Adrenal gland (tissue), 12 donors: ENCODE measurements around the gene KCNK18. TPM values are rescaled to one million over a fixed set of nuclear protein-coding genes. Genes with fewer than 3 reads are reported as not detected.
"Not testable (repeated sequence)": the region's sequence is repeated elsewhere in the genome, so short reads cannot be mapped to it uniquely, and the experiment has no call there.

Experiments used
- DNase-seq, 7 donors: peaks; one replicate each; pipeline ENCODE4 v3.0.0-alpha.2; 2019 to 2020
- H3K27ac ChIP-seq, 5 donors: fragments of 200-600 bp; sonication (generic) in 4 of 5; 1 replicate in 3 of 5; 2 replicates in 2 of 5; pipeline versions ENCODE4 v1.5.1 to v1.8.0; 2016 to 2020; ENCODE audit warnings: mild to moderate bottlenecking in 1 of 5
- H3K27me3 ChIP-seq: fragments of 200-600 bp; 2 replicates; pipeline ENCODE4 v1.8.0; 2021
- H3K36me3 ChIP-seq, 2 donors: fragments of 200-600 bp; replicated peaks in 1 of 2; 1 replicate in 1 of 2; 2 replicates in 1 of 2; pipeline versions ENCODE4 v1.5.1 to v1.8.0; 2018 to 2022
- H3K4me1 ChIP-seq, 2 donors: fragments of 200-600 bp; replicated peaks in 1 of 2; 1 replicate in 1 of 2; 2 replicates in 1 of 2; pipeline versions ENCODE4 v1.5.1 to v1.8.0; 2018 to 2021
- H3K4me3 ChIP-seq, 4 donors: fragments of 200-600 bp; sonication (generic) in 3 of 4; one replicate each; pipeline ENCODE4 v1.5.1; 2016 to 2018
- H3K9me3 ChIP-seq, 3 donors: fragments of 200-600 bp; sonication (generic) in 1 of 3; replicated peaks in 1 of 3; 1 replicate in 2 of 3; 2 replicates in 1 of 3; pipeline versions ENCODE4 v1.5.1 to v1.8.0; 2016 to 2021
- POLR2A ChIP-seq, 2 donors: fragments of 450-650 bp; IDR thresholded peaks; one replicate each; pipeline ENCODE4 v1.6.1; 2017; ENCODE audit warnings: antibody characterized with exemption in 2 of 2, mild to moderate bottlenecking in 2 of 2, moderate library complexity in 1 of 2
- WGBS, 4 donors: extraction: QIAGEN DNeasy Blood & Tissue Kit in 2 of 4; methylation state at CpG; one replicate each; pipeline versions ENCODE4 v1.1.5 to v1.1.7; 2013 to 2017; 5-methylcytosine and 5-hydroxymethylcytosine counted together
- intact Hi-C, 2 donors: fragments of 100-400 bp; cut with DNase I; formaldehyde crosslinking; loops; one replicate each; pipeline versions ENCODE4 v1.14.1 to v1.15.0; 2022 to 2023
- polyA plus RNA-seq, 3 donors: library from polyadenylated mRNA; stranded (reverse); fragments of 200-250 nt in 2 of 3; fragments of 350-450 nt in 1 of 3; fragmentation: Illumina TruSeq in 1 of 3; extraction: RNeasy Lipid Tissue Mini Kit (QIAGEN cat#74804) in 1 of 3; gene quantifications; one replicate each; pipeline ENCODE4 v1.2.3, GENCODE V29; 2013 to 2014
- total RNA-seq, 9 donors: library from RNA; depleted of rRNA in 4 of 9; stranded (reverse); fragments of >200 nt in 4 of 9; fragments of 120-200 nt in 1 of 9; fragmentation: NEBNext Ultra II Directional in 1 of 9; extraction: Animal tissue kit (Norgen Biotek cat#: 25700) in 1 of 9; gene quantifications; one replicate each; pipeline versions ENCODE4 v1.1.0 to v1.2.4, GENCODE V29; 2013 to 2023
- TF ChIP-seq, protein P1 (sequence below), 6 experiments: fragments of 450-650 bp in 4 of 6; fragments of 200-600 bp in 2 of 6; sonication (generic) in 1 of 6; IDR thresholded peaks; 1 replicate in 5 of 6; 2 replicates in 1 of 6; pipeline versions ENCODE4 v1.5.1 to v1.8.0; 2016 to 2021; ENCODE audit warnings: antibody characterized with exemption in 6 of 6, mild to moderate bottlenecking in 2 of 6, moderate library complexity in 1 of 6
- donor health status: healthy with polysubstance abuse.
- donor health status: Bipolar disorder and iron deficiency.
- donor health status: DM: yes; HTN: yes; CAD: no.
- donor health status: DM: no; HTN: no; CAD: no.
- donor health status: DM: no; HTN: no; CAD: no.
- donor health status: DM: yes; HTN: yes; CAD: no.

Gene KCNK18
- total and polyA plus RNA-seq, 12 donors, result not detected

GRCh38 chr10:117226813-117227451 lies 29.6 kb downstream of the KCNK18 start:
- 25 to 31% (median 29%) methylated on average over 10 of the region's 10 CpGs for WGBS, 4 donors
- DNase-seq, result peak in 6 of 7 donors; percentile 22 to 71 (median 34)

DNA sequence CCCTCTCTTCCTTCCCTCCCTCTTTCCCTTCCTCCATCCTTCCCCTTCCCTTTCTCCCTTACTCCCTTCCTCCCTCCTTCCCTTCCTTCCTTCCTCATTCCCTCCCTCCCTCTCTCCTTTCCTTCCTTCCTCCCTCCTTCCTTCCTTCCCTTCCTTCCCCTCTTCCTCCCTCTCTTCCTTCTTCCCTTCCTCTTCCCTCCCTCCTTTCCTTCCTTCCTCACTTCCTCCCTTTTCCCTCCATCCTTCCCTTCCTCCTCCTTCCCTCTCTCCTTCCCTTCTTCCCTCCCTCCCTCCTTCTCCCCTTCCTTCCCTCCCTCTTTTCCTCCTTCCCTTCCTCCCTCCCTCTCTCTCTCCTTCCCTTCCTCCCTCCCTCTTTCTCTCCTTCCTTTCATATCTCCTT lies 30.9 kb downstream of the KCNK18 start:
- intact Hi-C loops, result no loop called here

More at GRCh38 chr10:117226813-117227451, 29.6 kb downstream of the KCNK18 start:
- H3K36me3 ChIP-seq, result no peaks in the 10 kb centered on the region
- intact Hi-C loops, result no loop called here
- H3K27ac ChIP-seq, result no peak overlapping the region
- H3K27me3 ChIP-seq, result no peaks in the 10 kb centered on the region
- TF ChIP-seq, protein P1, sequence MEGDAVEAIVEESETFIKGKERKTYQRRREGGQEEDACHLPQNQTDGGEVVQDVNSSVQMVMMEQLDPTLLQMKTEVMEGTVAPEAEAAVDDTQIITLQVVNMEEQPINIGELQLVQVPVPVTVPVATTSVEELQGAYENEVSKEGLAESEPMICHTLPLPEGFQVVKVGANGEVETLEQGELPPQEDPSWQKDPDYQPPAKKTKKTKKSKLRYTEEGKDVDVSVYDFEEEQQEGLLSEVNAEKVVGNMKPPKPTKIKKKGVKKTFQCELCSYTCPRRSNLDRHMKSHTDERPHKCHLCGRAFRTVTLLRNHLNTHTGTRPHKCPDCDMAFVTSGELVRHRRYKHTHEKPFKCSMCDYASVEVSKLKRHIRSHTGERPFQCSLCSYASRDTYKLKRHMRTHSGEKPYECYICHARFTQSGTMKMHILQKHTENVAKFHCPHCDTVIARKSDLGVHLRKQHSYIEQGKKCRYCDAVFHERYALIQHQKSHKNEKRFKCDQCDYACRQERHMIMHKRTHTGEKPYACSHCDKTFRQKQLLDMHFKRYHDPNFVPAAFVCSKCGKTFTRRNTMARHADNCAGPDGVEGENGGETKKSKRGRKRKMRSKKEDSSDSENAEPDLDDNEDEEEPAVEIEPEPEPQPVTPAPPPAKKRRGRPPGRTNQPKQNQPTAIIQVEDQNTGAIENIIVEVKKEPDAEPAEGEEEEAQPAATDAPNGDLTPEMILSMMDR (IDR thresholded peaks at IDR 0.05), result peak in 5 of 6 experiments; percentile 13 to 53 (median 41)
- no peak for TF ChIP-seq POLR2A (IDR thresholded peaks at IDR 0.05)
- no peaks in the 10 kb centered on the region for H3K4me1 ChIP-seq
- H3K4me3 ChIP-seq, result no peak overlapping the region
- H3K9me3 ChIP-seq, result no peaks in the 10 kb centered on the region

GRCh38 chr10:117230107-117230506 lies 32.8 kb downstream of the KCNK18 start:
- H3K36me3 ChIP-seq, H3K4me3 ChIP-seq, intact Hi-C loops, H3K4me1 ChIP-seq, H3K9me3 ChIP-seq, H3K27me3 ChIP-seq, H3K27ac ChIP-seq, DNase-seq: not testable (repeated sequence)
- WGBS, 4 donors, result 85 to 94% (median 88%) methylated on average over 4 of the region's 4 CpGs

More for the DNA sequence above, 30.9 kb downstream of the KCNK18 start:
- Histone ChIP-seq H3K9me3 (no peaks in the 10 kb centered on the region), H3K4me1 (no peaks in the 10 kb centered on the region), H3K27me3 (no peaks in the 10 kb centered on the region), H3K36me3 (no peaks in the 10 kb centered on the region), H3K4me3 (no peak overlapping the region), H3K27ac (no peak overlapping the region)
- TF ChIP-seq POLR2A (IDR thresholded peaks at IDR 0.05), result no peak
- TF ChIP-seq, protein P1 (IDR thresholded peaks at IDR 0.05), result no peak
- DNase-seq, result no peak

- intact Hi-C loops, result no loop called here
- no peaks in the 10 kb centered on the region for H3K36me3 ChIP-seq
- WGBS, 4 donors, result 71 to 80% (median 76%) methylated on average over 5 of the region's 5 CpGs
- H3K27me3 ChIP-seq, result peaks cover 23% of the 10 kb centered on the region
- no peak for DNase-seq
- no peaks in the 10 kb centered on the region for H3K9me3 ChIP-seq
- no peak overlapping the region for H3K27ac ChIP-seq
- no peak for TF ChIP-seq POLR2A (IDR thresholded peaks at IDR 0.05)
- TF ChIP-seq, protein P1 (IDR thresholded peaks at IDR 0.05), result no peak
- H3K4me1 ChIP-seq, result peaks cover 4 to 5% of the 10 kb centered on the region in 2 donors
- H3K4me3 ChIP-seq, result no peak overlapping the region
Measured at GRCh38 chr10:117237401-117237991, 40.2 kb downstream of the KCNK18 start.

- intact Hi-C loops, result no loop called here
- no peak overlapping the region for H3K4me3 ChIP-seq
- TF ChIP-seq, protein P1 (IDR thresholded peaks at IDR 0.05), result no peak
- TF ChIP-seq POLR2A (IDR thresholded peaks at IDR 0.05), result no peak
- 81 to 93% (median 87%) methylated on average over 6 to 8 of the region's 8 CpGs for WGBS, 4 donors
- peaks cover 4 to 5% of the 10 kb centered on the region in 2 donors for H3K4me1 ChIP-seq
- no peak for DNase-seq
- no peaks in the 10 kb centered on the region for H3K9me3 ChIP-seq
- H3K36me3 ChIP-seq, result no peaks in the 10 kb centered on the region
- H3K27ac ChIP-seq, result no peak overlapping the region
- H3K27me3 ChIP-seq, result peaks cover 26% of the 10 kb centered on the region
Measured at GRCh38 chr10:117239051-117239450, 41.8 kb downstream of the KCNK18 start.
